Common myeloid progenitor, CD34-positive (primary cell): ENCODE measurements around the gene LRP1B.

Source experiments
- CTCF ChIA-PET: fragments of 350-600 bp; sonication (Branson Sonifier 250); formaldehyde crosslinking; loops from one replicate; lab custom pipeline; 2021; ENCODE audit warnings: antibody characterized with exemption; lab: Charles Lee
- POLR2A ChIA-PET: fragments of 350-600 bp; sonication (Branson Sonifier 250); formaldehyde crosslinking; loops from one replicate; lab custom pipeline; 2021; ENCODE audit warnings: antibody characterized with exemption; lab: Charles Lee
- DNase-seq, 3 donors: peaks; one replicate each; pipeline versions ENCODE4 v3.0.0 to v3.0.0-alpha.2; 2013
- H3K27ac ChIP-seq, 2 experiments: 1 replicate in 1 of 2; 2 replicates in 1 of 2; pipeline ENCODE4 v1.7.0; 2013; ENCODE audit warnings: inconsistent platforms in 2 of 2, low read length in 2 of 2, mild to moderate bottlenecking in 2 of 2, low read depth in 1 of 2, moderate library complexity in 1 of 2; ENCODE audit not compliant: severe bottlenecking in 2 of 2, insufficient read depth in 1 of 2, poor library complexity in 1 of 2
- H3K27me3 ChIP-seq, 5 experiments: replicated peaks in 2 of 5; 1 replicate in 3 of 5; 2 replicates in 2 of 5; pipeline versions ENCODE4 v1.6.1 to v1.7.0; 2013; ENCODE audit warnings: low read length in 4 of 5, mild to moderate bottlenecking in 2 of 5, moderate library complexity in 2 of 5, inconsistent platforms in 1 of 5; ENCODE audit not compliant: insufficient read depth in 5 of 5, control insufficient read depth in 4 of 5
- H3K36me3 ChIP-seq, 4 experiments: 1 replicate in 2 of 4; 2 replicates in 2 of 4; pipeline versions ENCODE4 v1.6.1 to v1.7.0; 2013; ENCODE audit warnings: low read length in 3 of 4, control low read depth in 1 of 4, mild to moderate bottlenecking in 1 of 4; ENCODE audit not compliant: control insufficient read depth in 4 of 4, insufficient read depth in 4 of 4
- H3K4me1 ChIP-seq, 4 experiments: 1 replicate in 3 of 4; 2 replicates in 1 of 4; pipeline versions ENCODE4 v1.6.1 to v1.7.1; 2013; ENCODE audit warnings: low read length in 3 of 4, mild to moderate bottlenecking in 3 of 4, control low read depth in 1 of 4, inconsistent platforms in 1 of 4, moderate library complexity in 1 of 4; ENCODE audit not compliant: control insufficient read depth in 4 of 4, insufficient read depth in 4 of 4; ENCODE audit errors: control extremely low read depth in 1 of 4
- H3K4me3 ChIP-seq, 7 experiments: 1 replicate in 4 of 7; 2 replicates in 3 of 7; pipeline versions ENCODE4 v1.5.1 to v1.7.0; 2013; ENCODE audit warnings: mild to moderate bottlenecking in 7 of 7, low read length in 6 of 7, moderate library complexity in 6 of 7, inconsistent platforms in 2 of 7, low read depth in 2 of 7, control low read depth in 1 of 7; ENCODE audit not compliant: insufficient read depth in 4 of 7, control insufficient read depth in 1 of 7; ENCODE audit errors: extremely low read depth in 1 of 7
- H3K9me3 ChIP-seq, 5 experiments: 1 replicate in 4 of 5; 2 replicates in 1 of 5; pipeline versions ENCODE4 v1.6.1 to v1.7.1; 2013; ENCODE audit warnings: low read length in 4 of 5, mild to moderate bottlenecking in 2 of 5, inconsistent platforms in 1 of 5, low read depth in 1 of 5, moderate library complexity in 1 of 5; ENCODE audit not compliant: control insufficient read depth in 4 of 5, insufficient read depth in 2 of 5; ENCODE audit errors: control extremely low read depth in 1 of 5
- WGBS: methylation state at CpG from one replicate; pipeline ENCODE4 v1.1.5; 2013; ENCODE audit not compliant: insufficient coverage; 5-methylcytosine and 5-hydroxymethylcytosine counted together

LRP1B gene

GRCh38 chr2:140680862-140681261 is 1450.0 kb downstream of the LRP1B start:
- Histone ChIP-seq H3K27ac (no peak overlapping the region), H3K4me1 (no peaks in the 10 kb centered on the region), H3K4me3 (no peak overlapping the region), H3K36me3 (no peaks in the 10 kb centered on the region), H3K27me3 (no peaks in the 10 kb centered on the region), H3K9me3 (no peaks in the 10 kb centered on the region)
- ChIA-PET POLR2A (no interaction called here), CTCF (interaction anchor here (1.0 kb wide), 1 partner anchor 13 kb away, joined by 3 read pairs; no protein-coding TSS in a partner anchor)
- no CpG with 5 or more reads among the region's 1 CpG for WGBS
- no peak for DNase-seq

GRCh38 chr2:140679752-140680151 is 1451.1 kb downstream of the LRP1B start:
- no CpG with 5 or more reads among the region's 4 CpGs for WGBS
- DNase-seq = no peak
- POLR2A ChIA-PET = no interaction called here

GRCh38 chr2:140669911-140670310 is 1460.9 kb downstream of the LRP1B start:
- Histone ChIP-seq H3K27me3 (no peaks in the 10 kb centered on the region), H3K27ac (no peak overlapping the region), H3K4me3 (no peak overlapping the region), H3K9me3 (no peaks in the 10 kb centered on the region), H3K36me3 (no peaks in the 10 kb centered on the region), H3K4me1 (no peaks in the 10 kb centered on the region)
- ChIA-PET CTCF (no interaction called here), POLR2A (no interaction called here)
- no CpG with 5 or more reads among the region's 3 CpGs for WGBS
- no peak for DNase-seq

More at GRCh38 chr2:140679752-140680151, 1451.1 kb downstream of the LRP1B start:
- Histone ChIP-seq H3K36me3 (no peaks in the 10 kb centered on the region), H3K9me3 (no peaks in the 10 kb centered on the region), H3K4me3 (no peak overlapping the region), H3K4me1 (no peaks in the 10 kb centered on the region), H3K27me3 (no peaks in the 10 kb centered on the region), H3K27ac (no peak overlapping the region)
- CTCF ChIA-PET = interaction anchor here (1.0 kb wide), 1 partner anchor 14 kb away, joined by 3 read pairs; no protein-coding TSS in a partner anchor

- H3K4me1 ChIP-seq = no peaks in the 10 kb centered on the region
- ChIA-PET CTCF (no interaction called here), POLR2A (no interaction called here)
- no peak for DNase-seq
- no CpG with 5 or more reads among the region's 2 CpGs for WGBS
- H3K4me3 ChIP-seq = no peak overlapping the region
- H3K27ac ChIP-seq = no peak overlapping the region
- H3K27me3 ChIP-seq = no peaks in the 10 kb centered on the region
- H3K36me3 ChIP-seq = no peaks in the 10 kb centered on the region
- H3K9me3 ChIP-seq = no peaks in the 10 kb centered on the region
Observed at GRCh38 chr2:140667203-140667602, 1463.6 kb downstream of the LRP1B start.

- Histone ChIP-seq H3K36me3 (no peaks in the 10 kb centered on the region), H3K27ac (no peak overlapping the region), H3K9me3 (no peaks in the 10 kb centered on the region), H3K4me3 (no peak overlapping the region), H3K4me1 (no peaks in the 10 kb centered on the region), H3K27me3 (no peaks in the 10 kb centered on the region)
- no CpG with 5 or more reads among the region's 1 CpG for WGBS
- POLR2A ChIA-PET = no interaction called here
- no peak for DNase-seq
- CTCF ChIA-PET = no interaction called here
Observed at GRCh38 chr2:140662504-140662903, 1468.3 kb downstream of the LRP1B start.

- Histone ChIP-seq H3K36me3 (no peaks in the 10 kb centered on the region), H3K4me1 (no peaks in the 10 kb centered on the region), H3K9me3 (no peaks in the 10 kb centered on the region), H3K27me3 (no peaks in the 10 kb centered on the region), H3K4me3 (no peak overlapping the region), H3K27ac (no peak overlapping the region)
- CTCF ChIA-PET = no interaction called here
- DNase-seq = no peak
- WGBS = 95% methylated on average over 2 of the region's 2 CpGs
- POLR2A ChIA-PET = no interaction called here
Observed at GRCh38 chr2:140658760-140659692, 1471.8 kb downstream of the LRP1B start.

- no peak for DNase-seq
- ChIA-PET POLR2A (no interaction called here), CTCF (no interaction called here)
- Histone ChIP-seq H3K27ac (no peak overlapping the region), H3K9me3 (no peaks in the 10 kb centered on the region), H3K4me1 (no peaks in the 10 kb centered on the region), H3K4me3 (no peak overlapping the region), H3K27me3 (no peaks in the 10 kb centered on the region), H3K36me3 (no peaks in the 10 kb centered on the region)
- WGBS = 100% methylated on average over 2 of the region's 2 CpGs
Observed at GRCh38 chr2:140657657-140658056, 1473.2 kb downstream of the LRP1B start.
